ENCODE data around the gene HINFP. TPM values are rescaled to one million over a fixed set of nuclear protein-coding genes. Genes with fewer than 3 reads are reported as not detected.
A peak's percentile ranks its signal among the peaks of the same experiment; 100 is the strongest.

HINFP gene
- total RNA-seq, 2 donors from 2014 or later, result 43.8 to 44.8 TPM

GRCh38 chr11:119088406-119088805, 33.0 kb upstream of the HINFP start:
- WGBS, 2 experiments (ENCODE audit: insufficient coverage in 1 of 2, insufficient read length in 1 of 2), result 97 to 99% methylated on average over 9 of the region's 9 CpGs
- Histone ChIP-seq H3K4me1 (ENCODE audit: control insufficient read depth, insufficient read depth, low read length) (peaks cover 11% of the 10 kb centered on the region), H3K4me3 (ENCODE audit: low read length) (no peak overlapping the region), H3K27me3 (ENCODE audit: control insufficient read depth, insufficient read depth, low read length, poor library complexity, severe bottlenecking) (no peaks in the 10 kb centered on the region), H3K36me3 (ENCODE audit: control insufficient read depth, insufficient read depth, low read length) (peaks cover 28% of the 10 kb centered on the region), H3K9ac (ENCODE audit: extremely low read depth, low read length, poor library complexity, severe bottlenecking) (no peak overlapping the region), H3K9me3 (ENCODE audit: control insufficient read depth, low read length) (no peaks in the 10 kb centered on the region), H3K27ac (ENCODE audit: low read depth, low read length) (no peak overlapping the region)
- H3K27me3 Mint-ChIP-seq (ENCODE audit: insufficient read depth), result no peaks in the 10 kb centered on the region
- no peak overlapping the region for H3K4me3 Mint-ChIP-seq
- DNase-seq, result no peak
- H3K9me3 Mint-ChIP-seq, result no peaks in the 10 kb centered on the region
- H3K27ac Mint-ChIP-seq, result peak overlapping the region; percentile 1
- H3K36me3 Mint-ChIP-seq (ENCODE audit: low read depth), result peaks cover 14% of the 10 kb centered on the region
- no peak for TF ChIP-seq CTCF (conservative IDR thresholded peaks at IDR 0.05)
- H3K4me1 Mint-ChIP-seq, result peaks cover 17% of the 10 kb centered on the region

GRCh38 chr11:119089319-119089718, 32.1 kb upstream of the HINFP start:
- Histone ChIP-seq H3K27me3 (ENCODE audit: control insufficient read depth, insufficient read depth, low read length, poor library complexity, severe bottlenecking) (no peaks in the 10 kb centered on the region), H3K9ac (ENCODE audit: extremely low read depth, low read length, poor library complexity, severe bottlenecking) (no peak overlapping the region), H3K4me1 (ENCODE audit: control insufficient read depth, insufficient read depth, low read length) (peaks cover 11% of the 10 kb centered on the region), H3K36me3 (ENCODE audit: control insufficient read depth, insufficient read depth, low read length) (peaks cover 37% of the 10 kb centered on the region), H3K27ac (ENCODE audit: low read depth, low read length) (no peak overlapping the region), H3K9me3 (ENCODE audit: control insufficient read depth, low read length) (no peaks in the 10 kb centered on the region), H3K4me3 (ENCODE audit: low read length) (no peak overlapping the region)
- Mint-ChIP-seq H3K36me3 (ENCODE audit: low read depth) (peaks cover 21% of the 10 kb centered on the region), H3K4me3 (no peak overlapping the region), H3K27me3 (ENCODE audit: insufficient read depth) (no peaks in the 10 kb centered on the region), H3K9me3 (no peaks in the 10 kb centered on the region), H3K4me1 (peaks cover 21% of the 10 kb centered on the region), H3K27ac (no peak overlapping the region)
- DNase-seq, result no peak
- TF ChIP-seq CTCF (conservative IDR thresholded peaks at IDR 0.05), result no peak
- 97 to 100% methylated on average over 1 of the region's 1 CpG for WGBS, 2 experiments (ENCODE audit: insufficient coverage in 1 of 2, insufficient read length in 1 of 2)

- no peak overlapping the region for H3K27ac ChIP-seq (ENCODE audit: low read depth, low read length)
- no peaks in the 10 kb centered on the region for H3K9me3 Mint-ChIP-seq
- H3K27ac Mint-ChIP-seq, result no peak overlapping the region
- H3K9me3 ChIP-seq (ENCODE audit: control insufficient read depth, low read length), result no peaks in the 10 kb centered on the region
- H3K27me3 Mint-ChIP-seq (ENCODE audit: insufficient read depth), result no peaks in the 10 kb centered on the region
- no peaks in the 10 kb centered on the region for H3K27me3 ChIP-seq (ENCODE audit: control insufficient read depth, insufficient read depth, low read length, poor library complexity, severe bottlenecking)
- peaks cover 20% of the 10 kb centered on the region for H3K36me3 Mint-ChIP-seq (ENCODE audit: low read depth)
- peaks cover 40% of the 10 kb centered on the region for H3K36me3 ChIP-seq (ENCODE audit: control insufficient read depth, insufficient read depth, low read length)
- DNase-seq, result no peak
- H3K4me1 ChIP-seq (ENCODE audit: control insufficient read depth, insufficient read depth, low read length), result peaks cover 11% of the 10 kb centered on the region
- peaks cover 18% of the 10 kb centered on the region for H3K4me1 Mint-ChIP-seq
- H3K4me3 Mint-ChIP-seq, result no peak overlapping the region
- no peak overlapping the region for H3K4me3 ChIP-seq (ENCODE audit: low read length)
- WGBS, 2 experiments (ENCODE audit: insufficient coverage in 1 of 2, insufficient read length in 1 of 2), result 85 to 87% methylated on average over 8 to 9 of the region's 9 CpGs
- H3K9ac ChIP-seq (ENCODE audit: extremely low read depth, low read length, poor library complexity, severe bottlenecking), result no peak overlapping the region
- TF ChIP-seq CTCF (conservative IDR thresholded peaks at IDR 0.05), result no peak
These were observed 30.2 kb upstream of the HINFP start for GRCh38 chr11:119091178-119091577.
